Measurements from ENCODE around the gene AP2A2. TPM values are rescaled to one million over a fixed set of nuclear protein-coding genes. Genes with fewer than 3 reads are reported as not detected.

AP2A2 gene
- polyA plus RNA-seq, 4 donors = 30.5 to 67.3 (median 45.0) TPM

DNA sequence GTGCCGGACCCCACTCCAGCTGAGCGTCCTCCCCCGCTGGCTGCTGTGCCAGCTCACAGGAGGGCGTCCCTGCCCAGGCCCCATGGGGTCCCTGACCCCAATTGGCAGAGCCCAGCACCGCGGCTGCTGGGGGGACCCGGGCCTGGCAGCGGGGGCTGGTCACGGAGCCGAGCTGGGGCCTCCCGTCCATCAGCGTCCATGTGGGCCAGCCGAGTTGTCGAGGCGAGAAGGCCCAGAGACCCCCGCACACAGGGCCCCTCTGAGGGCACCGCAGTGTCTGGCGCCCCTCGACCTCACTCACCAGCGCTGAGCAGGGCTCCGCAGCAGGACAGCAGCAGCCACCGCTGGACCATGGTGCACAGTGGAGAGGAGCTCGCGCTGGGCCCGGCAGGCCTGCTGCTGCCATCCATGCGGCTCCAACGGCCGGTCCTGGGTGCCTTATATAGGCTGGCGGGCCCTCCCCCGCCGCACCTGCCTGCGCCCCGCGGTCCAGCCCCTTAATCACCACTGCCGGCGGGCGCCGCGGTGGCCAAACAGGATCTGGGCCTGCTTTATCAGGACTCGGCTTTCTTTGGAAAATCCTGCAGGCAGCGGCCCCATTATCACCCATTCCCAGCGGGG is 110.7 kb downstream of the AP2A2 start, which contains the start of gene MUC6:
MUC6 (minus strand) TSS at position 416 of the 621 bp plus-strand sequence; CDS start at position 353, 63 bp downstream.
- peaks cover 0 to 5% (median 4%) of the 10 kb centered on the region in 3 donors for H3K27me3 ChIP-seq (ENCODE audit: control insufficient read depth in 3 of 3, insufficient read depth in 3 of 3, low read length in 3 of 3)
- FAIRE-seq = no peak
- peaks cover 0 to 4% (median 0%) of the 10 kb centered on the region in 3 donors for H3K4me1 ChIP-seq (ENCODE audit: control insufficient read depth in 3 of 3, insufficient read depth in 2 of 3, low read depth in 1 of 3, low read length in 2 of 3)
- DNase-seq = no peak
- H3K36me3 ChIP-seq (ENCODE audit: control insufficient read depth in 3 of 3, insufficient read depth in 2 of 3, low read depth in 1 of 3, low read length in 3 of 3) = no peaks in the 10 kb centered on the region
- no peak within 1 kb of the TSS for H3K4me3 ChIP-seq (ENCODE audit: low read depth in 1 of 3, low read length in 3 of 3)
- H3K27ac ChIP-seq (ENCODE audit: low read depth in 1 of 3, low read length in 2 of 3) = no peak within 1 kb of the TSS
- 45 to 66% (median 62%) methylated on average over 32 to 42 of the region's 42 CpGs for WGBS, 3 donors
- H3K9me3 ChIP-seq (ENCODE audit: control insufficient read depth in 2 of 2, insufficient read depth in 1 of 2, low read depth in 1 of 2, low read length in 1 of 2) = no peaks in the 10 kb centered on the region

DNA sequence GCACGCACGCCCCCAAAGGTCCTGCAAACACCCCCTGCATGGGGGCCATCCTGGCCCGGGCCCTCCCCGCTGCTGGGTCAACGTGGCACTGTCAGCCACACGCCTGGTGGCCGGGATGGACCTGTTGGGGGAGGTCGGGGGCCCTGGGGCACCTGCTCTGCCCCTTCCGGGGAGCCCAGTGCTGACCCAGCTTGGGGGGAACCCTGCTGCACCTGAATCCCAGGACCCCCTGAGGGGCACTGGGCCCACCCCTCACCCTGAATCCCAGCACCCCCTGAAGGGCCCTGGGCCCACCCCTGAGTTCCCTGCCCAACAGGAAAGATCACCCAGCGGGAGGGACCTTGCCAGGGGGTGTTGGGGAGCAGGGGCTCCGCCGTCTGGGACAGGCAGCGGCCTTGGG is 111.3 kb downstream of the AP2A2 start:
- no peaks in the 10 kb centered on the region for H3K9me3 ChIP-seq (ENCODE audit: control insufficient read depth in 2 of 2, insufficient read depth in 1 of 2, low read depth in 1 of 2, low read length in 1 of 2)
- H3K27me3 ChIP-seq (ENCODE audit: control insufficient read depth in 3 of 3, insufficient read depth in 3 of 3, low read length in 3 of 3) = peaks cover 0 to 5% (median 4%) of the 10 kb centered on the region in 3 donors
- H3K4me1 ChIP-seq (ENCODE audit: control insufficient read depth in 3 of 3, insufficient read depth in 2 of 3, low read depth in 1 of 3, low read length in 2 of 3) = peaks cover 0 to 9% (median 0%) of the 10 kb centered on the region in 3 donors
- FAIRE-seq (no peak), DNase-seq (no peak)
- H3K27ac ChIP-seq (ENCODE audit: low read depth in 1 of 3, low read length in 2 of 3) = no peak overlapping the region
- no peaks in the 10 kb centered on the region for H3K36me3 ChIP-seq (ENCODE audit: control insufficient read depth in 3 of 3, insufficient read depth in 2 of 3, low read depth in 1 of 3, low read length in 3 of 3)
- no peak overlapping the region for H3K4me3 ChIP-seq (ENCODE audit: low read depth in 1 of 3, low read length in 3 of 3)
- 36 to 64% (median 41%) methylated on average over 11 to 13 of the region's 13 CpGs for WGBS, 3 donors

DNA sequence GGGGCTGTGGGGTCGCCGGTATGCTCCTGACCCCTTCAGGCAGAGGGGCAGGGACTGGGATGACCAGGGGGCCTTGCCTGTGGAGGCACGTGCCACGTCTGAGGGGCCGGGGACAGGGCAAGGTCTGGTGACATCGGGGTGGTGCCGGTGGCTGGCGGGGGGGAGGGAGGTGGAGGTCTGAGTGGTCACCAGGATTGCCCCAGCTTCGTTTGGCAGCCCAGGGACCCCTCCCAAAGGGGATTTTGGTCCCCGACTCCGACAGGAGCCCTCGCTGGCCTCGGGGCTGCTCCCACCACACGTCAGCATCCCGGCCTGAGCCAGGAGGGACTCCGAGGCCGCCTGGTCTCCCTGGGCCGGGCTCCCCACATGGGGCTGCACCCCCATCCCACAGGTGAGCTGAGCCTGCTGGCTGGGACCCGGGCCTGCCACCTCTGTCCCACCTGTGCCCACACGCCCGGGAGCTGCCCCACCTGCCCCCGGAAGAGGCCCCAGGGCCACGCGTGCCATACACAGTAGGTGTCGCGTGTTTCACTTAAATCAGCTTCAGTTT is 111.9 kb downstream of the AP2A2 start:
- H3K9me3 ChIP-seq (ENCODE audit: control insufficient read depth in 2 of 2, insufficient read depth in 1 of 2, low read depth in 1 of 2, low read length in 1 of 2) = no peaks in the 10 kb centered on the region
- H3K27ac ChIP-seq (ENCODE audit: low read depth in 1 of 3, low read length in 2 of 3) = no peak overlapping the region
- H3K27me3 ChIP-seq (ENCODE audit: control insufficient read depth in 3 of 3, insufficient read depth in 3 of 3, low read length in 3 of 3) = peaks cover 0 to 5% (median 4%) of the 10 kb centered on the region in 3 donors
- peaks cover 0 to 14% (median 0%) of the 10 kb centered on the region in 3 donors for H3K4me1 ChIP-seq (ENCODE audit: control insufficient read depth in 3 of 3, insufficient read depth in 2 of 3, low read depth in 1 of 3, low read length in 2 of 3)
- no peak for DNase-seq
- H3K36me3 ChIP-seq (ENCODE audit: control insufficient read depth in 3 of 3, insufficient read depth in 2 of 3, low read depth in 1 of 3, low read length in 3 of 3) = no peaks in the 10 kb centered on the region
- no peak overlapping the region for H3K4me3 ChIP-seq (ENCODE audit: low read depth in 1 of 3, low read length in 3 of 3)
- no peak for FAIRE-seq
- 67 to 80% (median 68%) methylated on average over 21 to 26 of the region's 26 CpGs for WGBS, 3 donors

DNA sequence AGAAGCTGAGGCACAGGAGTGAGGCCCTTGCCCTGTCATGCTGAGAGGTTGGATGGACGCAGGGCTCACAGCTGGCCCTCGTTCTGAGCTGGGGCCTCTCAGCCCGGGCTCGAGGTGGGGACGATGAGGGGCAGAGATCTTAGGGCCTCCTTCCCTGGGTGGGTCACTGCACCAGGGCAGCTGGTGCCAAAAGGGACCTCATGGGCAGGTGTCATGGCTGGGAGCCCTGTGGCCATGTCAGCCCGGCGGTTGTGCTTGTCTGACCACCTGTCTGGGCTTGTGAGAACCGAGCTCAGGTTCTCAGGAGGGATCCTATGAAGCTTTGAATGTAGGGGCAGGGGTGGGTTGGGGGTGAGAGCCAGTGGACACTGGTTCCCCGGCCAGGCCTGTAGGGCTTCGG is 112.7 kb downstream of the AP2A2 start:
- H3K36me3 ChIP-seq (ENCODE audit: control insufficient read depth in 3 of 3, insufficient read depth in 2 of 3, low read depth in 1 of 3, low read length in 3 of 3) = no peaks in the 10 kb centered on the region
- H3K27me3 ChIP-seq (ENCODE audit: control insufficient read depth in 3 of 3, insufficient read depth in 3 of 3, low read length in 3 of 3) = peaks cover 0 to 5% (median 4%) of the 10 kb centered on the region in 3 donors
- DNase-seq (no peak), FAIRE-seq (no peak)
- no peaks in the 10 kb centered on the region for H3K9me3 ChIP-seq (ENCODE audit: control insufficient read depth in 2 of 2, insufficient read depth in 1 of 2, low read depth in 1 of 2, low read length in 1 of 2)
- peaks cover 0 to 14% (median 0%) of the 10 kb centered on the region in 3 donors for H3K4me1 ChIP-seq (ENCODE audit: control insufficient read depth in 3 of 3, insufficient read depth in 2 of 3, low read depth in 1 of 3, low read length in 2 of 3)
- H3K4me3 ChIP-seq (ENCODE audit: low read depth in 1 of 3, low read length in 3 of 3) = no peak overlapping the region
- no peak overlapping the region for H3K27ac ChIP-seq (ENCODE audit: low read depth in 1 of 3, low read length in 2 of 3)
- 74 to 77% (median 77%) methylated on average over 10 of the region's 10 CpGs for WGBS, 3 donors

DNA sequence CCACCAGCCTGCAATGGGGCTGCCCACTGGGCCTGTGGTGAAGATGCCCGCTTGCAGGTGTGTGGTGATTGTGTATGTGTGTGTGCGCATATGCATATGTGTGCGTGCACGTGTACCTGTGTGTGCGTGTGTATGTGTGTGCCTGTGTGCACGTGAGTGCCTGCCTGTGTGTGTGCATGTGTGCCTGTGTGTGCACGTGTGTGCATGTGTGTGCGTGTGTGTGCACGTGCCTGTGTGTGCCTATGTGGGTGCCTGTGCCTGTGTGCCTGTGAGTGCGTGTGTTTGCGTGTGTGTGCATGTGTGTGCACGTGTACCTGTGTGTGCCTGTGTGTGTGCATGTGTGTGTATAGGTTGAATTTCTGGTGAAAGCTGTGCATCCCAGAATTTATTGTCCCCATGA is 113.3 kb downstream of the AP2A2 start:
- no peak overlapping the region for H3K4me3 ChIP-seq (ENCODE audit: low read depth in 1 of 3, low read length in 3 of 3)
- WGBS, 3 donors = 88 to 94% (median 93%) methylated on average over 12 of the region's 12 CpGs
- DNase-seq (no peak), FAIRE-seq (no peak)
- peaks cover 0 to 7% (median 5%) of the 10 kb centered on the region in 3 donors for H3K27me3 ChIP-seq (ENCODE audit: control insufficient read depth in 3 of 3, insufficient read depth in 3 of 3, low read length in 3 of 3)
- no peak overlapping the region for H3K27ac ChIP-seq (ENCODE audit: low read depth in 1 of 3, low read length in 2 of 3)
- peaks cover 0 to 14% (median 0%) of the 10 kb centered on the region in 3 donors for H3K4me1 ChIP-seq (ENCODE audit: control insufficient read depth in 3 of 3, insufficient read depth in 2 of 3, low read depth in 1 of 3, low read length in 2 of 3)
- H3K36me3 ChIP-seq (ENCODE audit: control insufficient read depth in 3 of 3, insufficient read depth in 2 of 3, low read depth in 1 of 3, low read length in 3 of 3) = no peaks in the 10 kb centered on the region
- H3K9me3 ChIP-seq (ENCODE audit: control insufficient read depth in 2 of 2, insufficient read depth in 1 of 2, low read depth in 1 of 2, low read length in 1 of 2) = no peaks in the 10 kb centered on the region

GRCh38 chr11:1039481-1040427 is 114.1 kb downstream of the AP2A2 start:
- DNase-seq = no peak
- no peaks in the 10 kb centered on the region for H3K36me3 ChIP-seq (ENCODE audit: control insufficient read depth in 3 of 3, insufficient read depth in 2 of 3, low read depth in 1 of 3, low read length in 3 of 3)
- H3K4me3 ChIP-seq (ENCODE audit: low read depth in 1 of 3, low read length in 3 of 3) = no peak overlapping the region
- H3K27me3 ChIP-seq (ENCODE audit: control insufficient read depth in 3 of 3, insufficient read depth in 3 of 3, low read length in 3 of 3) = peaks cover 0 to 7% (median 5%) of the 10 kb centered on the region in 3 donors
- H3K27ac ChIP-seq (ENCODE audit: low read depth in 1 of 3, low read length in 2 of 3) = no peak overlapping the region
- H3K9me3 ChIP-seq (ENCODE audit: control insufficient read depth in 2 of 2, insufficient read depth in 1 of 2, low read depth in 1 of 2, low read length in 1 of 2) = no peaks in the 10 kb centered on the region
- H3K4me1 ChIP-seq (ENCODE audit: control insufficient read depth in 3 of 3, insufficient read depth in 2 of 3, low read depth in 1 of 3, low read length in 2 of 3) = peaks cover 0 to 14% (median 0%) of the 10 kb centered on the region in 3 donors
- no peak for FAIRE-seq
- WGBS, 3 donors = 72 to 82% (median 73%) methylated on average over 31 to 32 of the region's 32 CpGs

- Histone ChIP-seq H3K9me3 (ENCODE audit: control insufficient read depth in 2 of 2, insufficient read depth in 1 of 2, low read depth in 1 of 2, low read length in 1 of 2) (no peaks in the 10 kb centered on the region), H3K4me3 (ENCODE audit: low read depth in 1 of 3, low read length in 3 of 3) (no peak overlapping the region), H3K27me3 (ENCODE audit: control insufficient read depth in 3 of 3, insufficient read depth in 3 of 3, low read length in 3 of 3) (peaks cover 0 to 7% (median 5%) of the 10 kb centered on the region in 3 donors), H3K27ac (ENCODE audit: low read depth in 1 of 3, low read length in 2 of 3) (no peak overlapping the region), H3K4me1 (ENCODE audit: control insufficient read depth in 3 of 3, insufficient read depth in 2 of 3, low read depth in 1 of 3, low read length in 2 of 3) (peaks cover 0 to 14% (median 0%) of the 10 kb centered on the region in 3 donors), H3K36me3 (ENCODE audit: control insufficient read depth in 3 of 3, insufficient read depth in 2 of 3, low read depth in 1 of 3, low read length in 3 of 3) (no peaks in the 10 kb centered on the region)
- FAIRE-seq (no peak), DNase-seq (no peak)
- WGBS, 3 donors = 65 to 74% (median 73%) methylated on average over 11 to 16 of the region's 16 CpGs
Observed at GRCh38 chr11:1040428-1041148, 114.9 kb downstream of the AP2A2 start.

GRCh38 chr11:1041149-1041467 is 115.4 kb downstream of the AP2A2 start:
- Histone ChIP-seq H3K9me3 (ENCODE audit: control insufficient read depth in 2 of 2, insufficient read depth in 1 of 2, low read depth in 1 of 2, low read length in 1 of 2) (no peaks in the 10 kb centered on the region), H3K27me3 (ENCODE audit: control insufficient read depth in 3 of 3, insufficient read depth in 3 of 3, low read length in 3 of 3) (peaks cover 0 to 7% (median 5%) of the 10 kb centered on the region in 3 donors), H3K4me1 (ENCODE audit: control insufficient read depth in 3 of 3, insufficient read depth in 2 of 3, low read depth in 1 of 3, low read length in 2 of 3) (peaks cover 0 to 14% (median 0%) of the 10 kb centered on the region in 3 donors), H3K36me3 (ENCODE audit: control insufficient read depth in 3 of 3, insufficient read depth in 2 of 3, low read depth in 1 of 3, low read length in 3 of 3) (no peaks in the 10 kb centered on the region), H3K27ac (ENCODE audit: low read depth in 1 of 3, low read length in 2 of 3) (no peak overlapping the region), H3K4me3 (ENCODE audit: low read depth in 1 of 3, low read length in 3 of 3) (no peak overlapping the region)
- WGBS, 3 donors = 72 to 83% (median 74%) methylated on average over 8 of the region's 8 CpGs
- DNase-seq (no peak), FAIRE-seq (no peak)

All from small intestine (tissue), 7 donors.